ENCODE data around the gene CD59.
A peak's percentile ranks its signal among the peaks of the same experiment; 100 is the strongest.
"Not testable (repeated sequence)": the region's sequence is repeated elsewhere in the genome, so short reads cannot be mapped to it uniquely, and the experiment has no call there.

Gene CD59

GRCh38 chr11:33713151-33713855, 22.9 kb downstream of the CD59 start:
- DNase-seq (ENCODE audit: low read depth in 2 of 2), result no peak

DNA sequence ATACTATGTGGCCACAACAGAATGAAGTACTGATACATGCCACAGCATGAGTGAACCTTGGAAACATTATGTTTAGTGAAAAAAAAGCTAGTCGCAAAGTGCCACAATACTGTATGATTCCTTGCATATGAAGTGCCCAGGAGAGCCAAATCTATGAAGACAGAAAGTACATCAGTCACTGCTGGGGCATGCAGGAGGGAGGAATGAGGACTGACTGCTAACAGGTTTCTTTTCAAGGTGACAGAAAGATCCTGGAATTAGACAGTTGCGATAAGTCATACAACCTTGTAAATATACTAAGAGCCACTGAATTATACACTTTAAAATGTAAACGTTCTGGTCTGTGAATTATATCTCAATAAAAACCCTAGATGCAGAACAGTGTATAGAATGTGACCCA, 23.8 kb downstream of the CD59 start:
- DNase-seq (ENCODE audit: low read depth in 2 of 2), result no peak

GRCh38 chr11:33709466-33709865, 26.8 kb downstream of the CD59 start:
- no peak for DNase-seq (ENCODE audit: low read depth in 2 of 2)

DNA sequence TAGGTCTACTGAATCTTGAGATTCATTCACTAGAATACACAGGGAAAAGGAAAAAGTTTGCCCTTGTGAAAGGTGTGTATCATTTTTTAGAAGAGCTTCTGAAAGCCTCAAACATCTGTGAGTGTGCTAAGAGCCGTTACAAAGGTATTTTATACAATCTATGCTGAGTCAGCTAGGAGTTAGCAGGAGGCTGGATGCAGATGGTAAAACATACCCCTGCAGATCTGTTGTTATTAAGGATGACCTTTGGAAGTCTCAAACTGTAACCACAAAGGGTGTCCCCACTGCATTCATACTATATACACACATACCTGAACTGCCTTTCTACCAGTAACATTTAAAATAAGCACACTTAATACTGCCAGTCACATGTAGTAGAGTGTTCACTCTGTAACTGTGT, 27.2 kb downstream of the CD59 start:
- DNase-seq (ENCODE audit: low read depth in 2 of 2), result no peak

DNA sequence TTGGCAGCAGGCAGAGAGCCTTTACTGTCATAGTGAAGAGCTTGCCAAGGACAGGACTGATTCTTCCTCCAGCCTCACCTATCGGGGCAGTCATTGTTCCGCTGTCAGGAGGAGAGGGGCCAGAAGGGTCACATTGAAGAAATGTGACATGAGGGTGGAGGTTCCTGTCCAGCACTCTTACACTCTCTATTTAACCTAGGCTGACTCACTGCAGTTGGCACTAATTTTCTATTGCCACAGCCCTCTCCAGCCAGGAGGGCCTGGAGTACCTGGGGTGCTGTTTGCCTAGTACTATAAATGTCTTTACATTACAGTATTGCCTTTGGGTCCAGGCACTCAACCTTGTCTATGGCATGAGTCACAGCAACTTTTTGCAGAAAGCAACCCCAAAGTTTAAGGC, 28.4 kb downstream of the CD59 start:
- not testable (repeated sequence) for DNase-seq (ENCODE audit: low read depth in 2 of 2)

- no peak for DNase-seq (ENCODE audit: low read depth in 2 of 2)
Measured at GRCh38 chr11:33706966-33707365, 29.3 kb downstream of the CD59 start.

DNA sequence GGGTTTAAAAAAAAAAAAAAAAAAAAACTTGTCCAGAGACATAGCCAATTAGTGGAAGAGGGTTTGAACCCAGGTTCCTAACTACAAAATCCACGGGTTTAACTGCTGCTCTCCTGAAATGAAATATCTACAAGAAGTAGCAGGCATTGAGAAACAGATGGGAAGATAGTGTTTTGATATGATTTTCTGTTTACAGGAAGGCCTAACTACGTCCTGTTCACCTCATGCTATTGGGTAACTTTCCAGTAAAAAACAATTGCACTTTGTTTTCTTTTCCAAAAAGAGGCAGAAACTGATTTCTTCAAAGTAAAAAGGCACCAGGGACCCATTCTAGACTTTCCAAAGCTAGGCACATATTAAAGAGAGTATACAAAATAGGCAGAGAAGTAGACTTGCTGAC, 29.7 kb downstream of the CD59 start:
- no peak for DNase-seq (ENCODE audit: low read depth in 2 of 2)

GRCh38 chr11:33704240-33705002, 31.8 kb downstream of the CD59 start:
- no peak for DNase-seq (ENCODE audit: low read depth in 2 of 2)

- no peak for DNase-seq (ENCODE audit: low read depth in 2 of 2)
Measured at GRCh38 chr11:33703788-33704187, 32.4 kb downstream of the CD59 start.

DNA sequence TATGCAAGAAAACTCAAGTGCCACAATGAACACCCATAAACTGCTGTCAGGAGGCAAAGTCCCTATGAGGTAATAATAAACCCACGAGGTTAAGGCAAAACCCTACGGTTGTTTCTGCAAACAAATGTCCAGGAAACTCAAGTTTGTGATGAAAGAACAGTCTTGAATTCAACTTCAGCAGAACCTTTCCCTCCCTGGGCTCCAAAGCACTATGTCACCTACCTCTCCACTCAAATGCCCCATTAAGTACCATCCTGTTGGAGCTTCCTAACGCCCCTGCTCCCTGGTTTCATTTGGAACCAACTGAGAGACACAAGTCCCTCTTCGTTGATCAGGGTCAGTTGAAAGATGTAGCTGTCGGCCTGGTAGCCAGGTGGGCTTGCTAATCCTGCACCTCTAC, 33.0 kb downstream of the CD59 start:
- no peak for DNase-seq (ENCODE audit: low read depth in 2 of 2)

GRCh38 chr11:33701302-33702230, 34.7 kb downstream of the CD59 start:
- DNase-seq (ENCODE audit: low read depth in 2 of 2), result no peak

GRCh38 chr11:33700502-33701271, 35.5 kb downstream of the CD59 start, which contains the start of gene C11orf91:
TSS of gene C11orf91 (minus strand) at chr11:33700826. CDS start at chr11:33700740, 86 bp downstream.
- DNase-seq (ENCODE audit: low read depth in 2 of 2), result peak; percentile 82 to 86

GRCh38 chr11:33700063-33700501, 36.1 kb downstream of the CD59 start:
- no peak for DNase-seq (ENCODE audit: low read depth in 2 of 2)

GRCh38 chr11:33699515-33700062, 36.6 kb downstream of the CD59 start:
- no peak for DNase-seq (ENCODE audit: low read depth in 2 of 2)

GRCh38 chr11:33698921-33699320, 37.3 kb downstream of the CD59 start:
- DNase-seq (ENCODE audit: low read depth in 2 of 2), result no peak

GRCh38 chr11:33697997-33698396, 38.2 kb downstream of the CD59 start:
- DNase-seq (ENCODE audit: low read depth in 2 of 2), result no peak

GRCh38 chr11:33696931-33697638, 39.1 kb downstream of the CD59 start:
- DNase-seq (ENCODE audit: low read depth in 2 of 2), result no peak

GRCh38 chr11:33696411-33696810, 39.8 kb downstream of the CD59 start:
- no peak for DNase-seq (ENCODE audit: low read depth in 2 of 2)

DNA sequence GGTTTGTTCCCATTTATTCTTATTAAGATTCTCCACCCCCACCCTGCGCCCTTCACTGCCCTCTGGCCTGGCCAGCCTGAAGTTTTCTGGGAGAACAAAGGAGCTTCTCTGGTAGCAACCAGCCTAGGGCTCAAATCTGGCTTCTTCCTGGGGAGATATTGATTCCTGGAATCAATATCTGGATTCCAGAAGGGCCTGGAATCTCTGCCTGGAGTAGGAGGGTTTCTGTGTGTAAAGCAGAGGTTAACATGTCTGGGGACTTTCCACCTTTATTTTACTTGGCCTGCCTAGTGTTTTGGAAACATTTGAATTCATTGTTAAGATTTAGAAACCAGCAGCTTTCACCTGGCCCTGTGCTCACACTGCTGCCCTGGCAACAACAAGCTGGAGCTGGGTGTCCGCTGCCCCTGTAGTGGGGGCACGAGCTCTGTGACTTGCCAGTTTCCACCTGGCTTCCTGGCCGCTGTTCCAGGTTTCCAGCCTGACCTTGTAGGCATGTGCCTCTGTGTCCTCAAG, 41.1 kb downstream of the CD59 start:
- no peak for DNase-seq (ENCODE audit: low read depth in 2 of 2)
